GM20000 (cell line): ENCODE data around the gene PDE6A.

Experiments
- DNase-seq: peaks from one replicate; pipeline ENCODE4 v3.0.0; 2012; ENCODE audit warnings: low spot score
- TF ChIP-seq, protein P1 (sequence below): IDR thresholded peaks from 2 replicates; pipeline ENCODE4 v1.5.1; 2012; ENCODE audit warnings: mild to moderate bottlenecking, control low read depth; ENCODE audit errors: extremely low read depth, missing control alignments

Gene PDE6A

DNA sequence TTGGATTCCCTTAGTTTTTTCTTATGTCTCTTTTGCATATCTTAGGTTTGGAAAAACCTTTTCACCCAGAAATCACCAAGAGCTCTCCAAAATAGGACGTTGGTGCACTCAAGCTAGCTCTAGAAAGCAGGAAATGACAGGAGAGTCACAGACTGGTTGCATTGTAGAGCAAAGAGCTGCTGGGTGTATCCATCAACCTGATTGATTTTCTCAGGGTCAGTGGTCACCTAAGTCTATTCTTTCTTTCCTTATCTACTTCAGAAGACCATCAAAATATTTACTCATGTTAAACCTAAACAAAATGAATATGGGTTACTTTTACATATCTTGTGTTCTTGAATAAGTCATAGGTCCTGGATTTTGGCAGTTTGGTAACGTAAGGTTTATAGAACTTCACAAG is 30.8 kb upstream of the PDE6A start:
- TF ChIP-seq, protein P1, sequence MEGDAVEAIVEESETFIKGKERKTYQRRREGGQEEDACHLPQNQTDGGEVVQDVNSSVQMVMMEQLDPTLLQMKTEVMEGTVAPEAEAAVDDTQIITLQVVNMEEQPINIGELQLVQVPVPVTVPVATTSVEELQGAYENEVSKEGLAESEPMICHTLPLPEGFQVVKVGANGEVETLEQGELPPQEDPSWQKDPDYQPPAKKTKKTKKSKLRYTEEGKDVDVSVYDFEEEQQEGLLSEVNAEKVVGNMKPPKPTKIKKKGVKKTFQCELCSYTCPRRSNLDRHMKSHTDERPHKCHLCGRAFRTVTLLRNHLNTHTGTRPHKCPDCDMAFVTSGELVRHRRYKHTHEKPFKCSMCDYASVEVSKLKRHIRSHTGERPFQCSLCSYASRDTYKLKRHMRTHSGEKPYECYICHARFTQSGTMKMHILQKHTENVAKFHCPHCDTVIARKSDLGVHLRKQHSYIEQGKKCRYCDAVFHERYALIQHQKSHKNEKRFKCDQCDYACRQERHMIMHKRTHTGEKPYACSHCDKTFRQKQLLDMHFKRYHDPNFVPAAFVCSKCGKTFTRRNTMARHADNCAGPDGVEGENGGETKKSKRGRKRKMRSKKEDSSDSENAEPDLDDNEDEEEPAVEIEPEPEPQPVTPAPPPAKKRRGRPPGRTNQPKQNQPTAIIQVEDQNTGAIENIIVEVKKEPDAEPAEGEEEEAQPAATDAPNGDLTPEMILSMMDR: no peak
- no peak for DNase-seq

DNA sequence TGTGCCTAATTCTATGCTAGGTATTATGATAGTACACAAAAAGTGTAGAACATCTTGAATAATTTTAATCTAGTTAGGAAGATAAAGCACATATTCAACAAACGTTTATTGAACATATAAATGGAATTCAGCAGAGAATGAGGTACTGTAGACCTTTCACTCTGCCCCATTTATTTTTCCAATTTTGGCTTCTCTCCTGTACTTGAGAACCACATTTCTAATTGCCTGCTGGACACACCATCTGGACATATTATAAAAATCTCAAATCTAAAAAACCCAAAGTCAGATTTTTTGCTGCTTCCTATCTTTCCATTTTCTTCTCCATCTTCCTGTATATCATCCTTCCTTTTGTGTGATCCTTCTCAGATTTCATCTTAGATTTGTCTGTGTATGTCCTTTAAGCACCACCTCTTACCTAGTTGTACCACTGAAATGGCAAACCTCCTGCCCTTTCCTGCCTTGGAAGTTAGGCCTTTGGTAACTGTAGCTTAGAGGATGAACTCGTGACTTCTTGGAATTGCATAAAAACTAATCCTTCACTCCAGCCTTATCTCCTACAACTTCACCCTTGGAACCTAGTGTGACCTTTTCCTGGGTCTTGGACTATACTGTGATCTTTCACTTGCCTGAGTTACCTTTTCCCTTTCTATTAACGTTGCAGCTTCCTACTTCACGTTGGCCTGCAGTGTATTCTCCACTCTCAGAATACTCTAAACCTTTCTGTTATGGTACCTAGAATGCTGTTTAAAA is 24.8 kb upstream of the PDE6A start:
- DNase-seq: no peak
- TF ChIP-seq, protein P1: no peak

DNA sequence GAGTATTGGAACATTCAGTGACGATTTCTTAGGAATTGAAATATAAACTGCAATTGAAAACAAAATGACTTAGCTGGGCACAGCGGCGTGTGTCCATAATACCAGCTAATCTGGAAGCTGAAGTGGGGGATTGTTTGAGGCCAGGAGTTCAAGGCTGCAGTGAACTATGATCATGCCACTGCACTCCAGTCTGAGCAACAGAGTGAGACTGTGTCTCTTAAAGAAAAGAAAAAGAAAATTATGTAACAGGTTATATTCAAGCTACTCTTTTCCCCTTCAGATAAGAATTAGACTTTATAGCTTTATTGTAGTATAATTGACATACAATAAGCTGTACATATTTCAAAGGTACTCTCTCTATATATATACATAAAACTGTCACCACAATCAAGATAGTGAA is 22.4 kb upstream of the PDE6A start:
- TF ChIP-seq, protein P1: no peak
- no peak for DNase-seq

DNA sequence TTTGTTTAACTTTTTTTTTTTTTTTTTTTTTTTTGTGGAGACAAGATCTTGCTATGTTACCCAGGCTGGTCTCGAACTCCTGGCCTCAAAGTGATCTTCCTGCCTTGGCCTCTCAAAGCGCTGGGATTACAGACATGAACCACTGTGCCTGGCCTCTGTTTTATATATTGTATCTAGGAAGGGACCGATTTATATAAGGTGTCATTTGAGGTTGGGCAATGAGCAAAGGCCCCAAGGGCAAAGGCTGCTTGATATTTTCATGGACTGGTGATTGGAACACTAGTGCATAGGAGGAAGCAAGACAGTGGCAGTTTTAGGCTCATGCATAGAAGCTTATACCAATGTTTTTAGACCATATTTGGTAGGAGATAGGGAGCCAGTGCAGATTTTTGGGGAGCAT is 19.1 kb upstream of the PDE6A start:
- TF ChIP-seq, protein P1: no peak
- no peak for DNase-seq

DNA sequence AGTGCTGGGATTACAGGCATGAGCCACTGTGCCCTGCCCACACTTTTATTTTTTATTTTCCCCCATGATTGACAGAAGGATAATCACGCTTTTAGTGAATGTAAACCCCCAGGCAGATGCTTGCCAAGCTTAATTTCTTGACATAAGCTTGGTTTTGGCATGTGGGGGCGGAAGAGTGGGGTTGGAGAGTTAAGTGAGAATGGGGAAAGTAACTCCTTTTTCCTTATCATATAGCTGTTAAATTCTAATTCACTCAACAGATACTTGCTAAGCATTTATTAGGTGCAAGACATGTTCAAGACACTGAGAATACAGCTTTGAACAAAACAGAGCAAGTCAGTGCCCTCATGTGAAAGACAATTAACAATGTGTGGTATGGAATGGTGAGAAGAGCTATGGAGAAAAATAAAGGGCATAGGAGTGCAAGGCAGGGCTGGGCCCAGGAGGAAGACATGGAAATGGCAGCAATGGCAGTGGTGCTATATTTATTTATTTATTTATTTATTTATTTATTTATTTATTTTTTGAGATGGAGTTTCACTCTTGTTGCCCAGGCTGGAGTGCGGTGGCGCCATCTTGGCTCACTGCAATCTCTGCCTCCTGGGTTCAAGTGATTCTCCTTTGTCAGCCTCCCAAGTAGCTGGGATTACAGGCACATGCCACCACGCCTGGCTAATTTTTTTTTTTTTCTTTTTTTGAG is 18.2 kb upstream of the PDE6A start:
- TF ChIP-seq, protein P1: no peak
- no peak for DNase-seq

DNA sequence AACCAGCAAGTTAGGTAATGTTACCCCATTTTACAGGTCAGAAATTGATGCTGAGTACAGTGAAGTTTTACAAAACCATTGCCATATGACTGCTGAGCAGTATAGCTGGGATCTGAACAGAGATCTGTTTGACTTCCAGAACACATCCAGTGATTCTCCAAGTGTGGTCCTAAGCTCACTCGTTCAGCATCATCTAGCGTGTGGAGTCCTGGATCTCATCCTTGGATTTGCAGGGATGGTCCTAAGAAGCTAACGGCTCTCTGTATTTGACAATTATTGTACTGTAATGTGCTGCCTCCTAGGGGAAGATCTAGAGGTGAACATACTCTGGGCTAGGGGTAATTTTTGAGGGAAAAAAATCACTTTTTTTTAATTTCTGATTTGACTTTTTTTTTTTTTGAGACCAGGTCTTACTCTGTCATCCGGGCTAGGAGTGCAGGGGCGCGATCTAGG is 17.4 kb upstream of the PDE6A start:
- TF ChIP-seq, protein P1: peak; percentile 20
- no peak for DNase-seq

DNA sequence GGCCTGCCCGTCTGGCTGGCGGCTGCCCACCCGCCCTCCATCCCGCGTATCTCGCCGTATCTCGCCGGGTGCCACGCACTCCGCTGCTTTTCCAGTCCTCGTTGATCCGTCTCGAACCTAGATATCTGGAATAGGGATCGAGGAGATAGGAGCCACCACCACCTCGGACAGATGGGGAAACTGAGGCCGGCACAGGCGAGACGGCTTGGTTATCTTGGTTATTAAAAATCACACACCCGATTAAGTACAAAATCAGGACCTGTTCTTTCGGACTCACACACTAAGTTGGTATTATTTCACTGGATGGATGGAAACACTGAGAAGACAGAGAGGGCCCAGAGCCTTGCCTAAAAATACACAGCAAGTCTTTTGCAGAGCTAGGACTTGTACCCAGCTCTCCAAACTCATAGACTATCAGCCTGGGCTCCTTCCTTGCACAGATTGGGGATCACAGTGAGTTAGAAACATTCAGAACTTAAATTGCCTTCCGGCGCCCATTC is 16.6 kb upstream of the PDE6A start:
- TF ChIP-seq, protein P1: no peak
- no peak for DNase-seq
